HG02870 (cell line): ENCODE data around the gene TNS2.
"Not testable (repeated sequence)": the region's sequence is repeated elsewhere in the genome, so short reads cannot be mapped to it uniquely, and the experiment has no call there.

ENCODE experiments used
- ATAC-seq: cut with Tn5 transposase; IDR thresholded peaks from one replicate; pipeline ENCODE4 v1.9.1; 2021; ENCODE audit warnings: mild to moderate bottlenecking, moderate library complexity; ENCODE audit not compliant: unreplicated experiment

Gene TNS2

GRCh38 chr12:53107122-53107521 is 57.3 kb downstream of the TNS2 start:
- ATAC-seq = no peak

GRCh38 chr12:53112431-53112830 is 62.6 kb downstream of the TNS2 start:
- ATAC-seq = not testable (repeated sequence)

GRCh38 chr12:53113136-53113705 is 63.4 kb downstream of the TNS2 start:
- no peak for ATAC-seq

GRCh38 chr12:53113951-53114350 is 64.1 kb downstream of the TNS2 start:
- no peak for ATAC-seq
